Activated T-cell treated with anti-CD3 and anti-CD28 coated beads for 48 hours (primary cell): ENCODE measurements around the gene KYNU.
"Not testable (repeated sequence)": the region's sequence is repeated elsewhere in the genome, so short reads cannot be mapped to it uniquely, and the experiment has no call there.

Experiments
- DNase-seq: peaks from one replicate; pipeline ENCODE4 v3.0.0-alpha.2; 2020; ENCODE audit warnings: low read depth

KYNU gene

DNA sequence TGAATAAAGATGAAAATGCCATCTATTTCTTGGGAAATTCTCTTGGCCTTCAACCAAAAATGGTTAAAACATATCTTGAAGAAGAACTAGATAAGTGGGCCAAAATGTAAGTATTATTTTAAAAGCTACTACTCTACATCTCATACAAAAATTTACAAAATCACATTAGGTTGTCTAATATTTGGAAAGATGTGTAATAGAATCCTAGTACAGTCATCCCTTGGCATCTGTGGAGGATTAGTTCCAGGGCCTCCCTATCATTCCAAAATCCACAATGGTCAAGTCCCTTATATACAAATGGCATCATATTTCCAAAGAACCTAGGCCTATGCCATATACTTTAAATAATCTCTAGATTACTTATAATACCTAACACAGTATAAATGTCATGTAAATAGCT, 41.2 kb downstream of the KYNU start:
- DNase-seq = no peak

DNA sequence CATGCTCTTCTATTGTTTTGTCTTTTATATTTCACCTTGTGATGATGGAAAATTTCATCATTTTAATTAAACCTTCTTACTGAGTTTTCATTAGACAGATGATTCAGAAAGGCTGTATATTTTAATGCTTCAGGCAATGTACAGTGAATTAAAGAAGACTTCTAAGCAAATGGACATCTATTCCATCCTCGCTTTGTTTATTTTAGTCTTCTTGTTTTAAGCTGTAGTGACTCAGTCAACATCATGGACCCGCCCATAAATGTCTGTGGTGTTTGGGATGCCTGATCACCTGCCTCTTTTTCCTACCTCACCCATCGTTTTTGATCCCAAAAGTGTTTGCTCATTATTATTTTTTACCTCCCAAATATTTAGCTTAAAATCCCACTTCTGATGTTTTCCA, 43.1 kb downstream of the KYNU start:
- DNase-seq = no peak

- DNase-seq = no peak
Measured at GRCh38 chr2:142926445-142926844, 49.0 kb downstream of the KYNU start.

- no peak for DNase-seq
Measured at GRCh38 chr2:142930835-142931398, 53.5 kb downstream of the KYNU start.

- DNase-seq = no peak
Measured at GRCh38 chr2:142933916-142934315, 56.5 kb downstream of the KYNU start.

- DNase-seq = no peak
Measured at GRCh38 chr2:142935563-142936089, 58.2 kb downstream of the KYNU start.

DNA sequence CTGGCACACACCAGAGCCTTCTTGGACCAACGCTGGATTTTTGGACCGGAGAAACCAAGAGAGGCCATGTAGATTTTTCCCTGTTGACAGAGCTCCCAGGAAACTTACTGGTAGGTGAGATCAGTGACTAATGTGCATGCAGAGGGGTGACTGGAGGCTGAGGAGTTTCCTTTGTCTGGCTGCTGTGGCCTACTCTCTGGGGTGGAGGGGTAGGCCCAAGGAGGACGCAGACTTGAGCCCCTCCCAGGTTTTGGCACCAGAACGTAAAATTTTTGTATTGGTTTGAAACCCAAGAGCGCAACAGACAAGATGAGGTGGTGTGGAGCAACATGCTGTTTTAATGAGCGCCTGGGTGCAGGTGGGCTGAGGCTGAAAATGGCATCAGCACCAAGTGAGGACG, 59.2 kb downstream of the KYNU start:
- no peak for DNase-seq

DNA sequence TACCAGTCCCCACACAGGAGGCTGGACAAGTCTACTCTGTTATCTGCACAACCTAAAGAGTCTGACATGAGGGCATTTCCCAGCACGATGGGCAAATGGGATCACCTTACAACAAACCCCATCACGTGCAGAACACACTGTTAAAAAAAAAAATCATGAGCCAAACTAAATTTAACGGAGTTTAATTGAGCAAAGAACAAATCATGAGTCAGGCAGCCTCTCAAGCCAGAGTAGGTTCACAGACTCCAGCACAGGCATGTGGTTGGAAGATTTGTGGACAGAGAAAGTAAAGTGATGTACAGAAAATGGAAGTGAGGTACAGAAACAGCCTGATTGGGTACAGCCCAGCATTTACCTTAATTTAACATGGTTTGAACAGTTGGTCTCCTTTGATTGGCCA, 59.9 kb downstream of the KYNU start:
- DNase-seq = no peak

DNA sequence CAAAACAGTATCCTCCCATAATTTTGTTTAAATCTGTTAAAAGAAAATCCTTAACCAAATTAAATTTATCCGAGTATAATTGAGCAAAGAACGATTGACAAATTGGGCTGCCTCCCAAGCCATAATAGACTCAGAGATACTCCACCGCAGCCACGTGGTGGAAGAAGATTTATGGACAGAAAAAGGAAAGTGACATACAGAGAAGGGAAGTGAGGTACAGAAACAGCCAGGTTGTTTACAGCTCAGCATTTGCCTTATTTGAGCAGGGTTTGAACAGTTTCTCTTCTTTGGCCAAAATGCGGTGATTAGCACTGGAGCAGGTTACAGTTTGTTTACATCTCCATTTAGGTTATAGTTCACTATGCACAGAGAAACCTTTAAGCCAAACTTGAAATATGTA, 60.8 kb downstream of the KYNU start:
- DNase-seq = no peak

DNA sequence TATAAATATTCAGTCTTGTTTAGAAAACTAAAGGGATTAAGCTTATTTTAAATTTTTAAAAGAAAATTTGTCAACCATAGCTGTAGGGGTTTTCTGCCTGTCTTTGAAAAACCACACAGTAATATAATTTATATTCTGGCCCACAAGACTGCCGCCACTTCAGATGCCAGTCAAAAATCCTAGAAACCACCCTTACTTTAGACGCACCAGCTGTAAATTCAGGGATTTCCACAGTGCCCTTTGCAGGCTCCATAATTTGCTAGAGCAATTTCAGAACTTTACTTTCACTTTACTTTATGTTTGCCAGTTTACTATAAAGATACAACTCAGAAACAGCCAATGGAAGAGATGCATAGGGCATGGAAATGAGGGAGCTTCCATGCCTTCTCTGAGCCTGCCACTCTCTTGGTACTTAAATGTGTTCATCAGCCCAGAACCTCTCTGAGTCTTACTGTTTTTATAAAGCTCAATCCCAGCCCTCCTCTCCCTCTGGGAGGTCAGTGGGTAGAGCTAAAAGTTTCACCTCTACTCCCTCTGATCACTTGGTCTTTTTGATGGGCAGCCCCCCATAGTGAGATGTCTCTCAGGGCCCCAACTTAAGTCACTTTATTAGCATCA, 63.3 kb downstream of the KYNU start:
- DNase-seq = no peak

- no peak for DNase-seq
Measured at GRCh38 chr2:142942690-142943089, 65.2 kb downstream of the KYNU start.

DNA sequence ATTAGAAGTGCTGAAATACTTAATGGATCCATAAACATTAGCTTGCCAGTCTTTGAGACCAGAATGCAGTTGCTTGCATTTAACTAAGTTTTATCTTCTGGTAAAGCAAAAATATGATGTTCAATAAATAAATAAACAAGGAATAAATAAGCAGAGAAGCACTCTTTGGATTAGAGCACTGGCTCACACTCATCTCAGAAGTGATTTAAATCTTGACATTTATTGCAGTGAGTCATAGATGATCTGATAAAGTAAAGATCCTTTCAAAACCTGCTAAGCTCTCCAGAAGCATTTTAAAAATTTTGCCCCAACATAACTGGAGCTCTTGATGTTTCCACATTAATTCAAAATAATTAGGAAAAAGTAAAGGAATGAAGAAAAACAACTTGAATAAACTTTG, 66.8 kb downstream of the KYNU start:
- no peak for DNase-seq

DNA sequence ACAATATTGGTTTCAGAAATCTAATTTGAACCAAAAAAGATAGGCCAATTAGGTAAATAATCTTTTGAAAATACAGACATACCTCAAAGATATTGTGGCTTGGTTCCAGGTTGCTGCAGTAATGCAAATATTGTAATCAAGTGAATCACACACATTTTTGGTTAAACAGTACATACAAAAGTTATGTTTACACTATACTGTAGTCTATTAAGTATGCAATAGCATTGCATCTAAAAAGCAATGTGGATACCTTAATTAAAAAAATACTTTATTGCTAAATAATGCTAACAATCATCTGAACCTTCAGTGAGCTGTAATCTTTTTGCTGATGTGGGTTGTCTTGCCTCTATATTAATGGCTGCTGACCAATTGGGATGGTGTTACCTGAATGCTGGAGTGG, 67.3 kb downstream of the KYNU start:
- no peak for DNase-seq

DNA sequence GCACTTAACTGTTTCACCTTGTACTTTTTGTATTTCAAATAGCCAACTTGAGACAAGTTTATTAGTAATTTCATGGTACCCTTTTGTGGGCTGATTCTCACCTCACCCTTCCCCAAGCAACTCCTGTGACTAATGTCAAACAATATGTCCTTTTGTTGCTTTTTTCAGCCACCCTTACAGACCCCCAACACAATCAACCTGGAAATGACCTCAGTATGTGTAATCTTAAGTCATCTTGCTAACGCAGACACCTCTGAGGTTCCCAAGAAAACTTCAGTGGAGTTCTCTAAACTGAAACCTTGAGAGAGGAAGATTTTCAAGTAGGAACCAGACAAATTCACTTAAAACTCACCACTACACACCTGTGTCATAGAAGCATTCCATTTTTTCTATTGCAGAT, 69.5 kb downstream of the KYNU start:
- DNase-seq = no peak

GRCh38 chr2:142948723-142949122, 71.3 kb downstream of the KYNU start:
- not testable (repeated sequence) for DNase-seq

GRCh38 chr2:142950323-142950722, 72.9 kb downstream of the KYNU start:
- not testable (repeated sequence) for DNase-seq

DNA sequence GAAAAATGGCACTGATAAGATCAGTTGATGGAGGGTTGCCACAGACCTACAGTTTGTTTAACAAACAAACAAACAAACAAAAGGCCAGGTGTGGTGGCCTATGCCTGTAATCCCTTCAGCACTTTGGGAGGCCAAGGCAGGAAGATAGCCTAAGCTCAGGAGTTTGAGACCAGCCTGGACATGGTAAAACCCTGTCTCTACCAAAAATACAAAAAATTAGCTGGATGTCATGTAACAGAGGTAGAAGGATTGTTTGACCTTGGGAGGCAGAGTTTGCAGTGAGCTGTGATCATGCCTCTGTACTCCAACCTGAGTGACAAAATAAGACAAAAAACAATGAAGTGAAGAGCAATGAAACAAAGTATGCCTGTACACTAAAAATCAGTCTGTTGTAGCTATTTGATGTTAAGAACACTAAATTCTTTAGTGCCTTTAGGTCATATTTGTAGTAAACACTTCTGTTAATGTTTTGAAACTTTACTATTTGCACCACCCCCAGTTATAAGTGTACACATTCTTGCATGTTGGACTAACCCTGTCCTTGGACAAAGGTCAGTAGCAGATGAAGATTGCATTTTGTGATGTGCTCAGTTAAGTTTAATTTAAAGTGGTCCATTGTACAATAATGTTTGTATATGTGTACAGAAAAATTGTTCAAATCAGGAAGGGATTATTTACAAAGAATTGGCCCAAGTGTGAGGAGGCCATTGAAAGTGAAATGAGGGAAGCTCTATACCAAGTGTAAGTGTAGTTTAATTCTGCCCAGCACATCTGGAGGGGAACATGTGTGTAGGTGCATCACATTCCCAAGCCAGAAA, 73.9 kb downstream of the KYNU start:
- DNase-seq = no peak

DNA sequence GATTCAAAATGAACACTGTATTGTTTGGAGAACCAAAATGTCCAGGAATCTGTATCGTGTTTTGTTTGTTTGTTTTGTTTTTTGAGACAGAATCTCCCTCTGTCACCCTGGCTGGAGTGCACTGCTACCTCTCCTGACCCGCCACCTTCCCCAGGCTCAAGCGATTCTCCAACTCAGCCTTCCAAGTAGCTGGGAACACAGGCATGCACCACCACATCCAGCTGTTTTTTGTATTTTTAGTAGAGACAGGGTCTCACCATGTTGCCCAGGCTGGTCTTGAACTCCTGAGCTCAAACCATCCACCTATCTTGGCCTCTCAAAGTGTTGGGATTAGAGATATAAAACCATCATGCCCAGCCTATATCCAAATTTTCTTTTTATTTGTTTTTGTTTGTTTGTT, 74.6 kb downstream of the KYNU start:
- DNase-seq = no peak

GRCh38 chr2:142952793-142953494, 75.5 kb downstream of the KYNU start:
- DNase-seq = no peak

GRCh38 chr2:142954493-142954892, 77.0 kb downstream of the KYNU start:
- no peak for DNase-seq

- no peak for DNase-seq
Measured at GRCh38 chr2:142957144-142957543, 79.7 kb downstream of the KYNU start.

DNA sequence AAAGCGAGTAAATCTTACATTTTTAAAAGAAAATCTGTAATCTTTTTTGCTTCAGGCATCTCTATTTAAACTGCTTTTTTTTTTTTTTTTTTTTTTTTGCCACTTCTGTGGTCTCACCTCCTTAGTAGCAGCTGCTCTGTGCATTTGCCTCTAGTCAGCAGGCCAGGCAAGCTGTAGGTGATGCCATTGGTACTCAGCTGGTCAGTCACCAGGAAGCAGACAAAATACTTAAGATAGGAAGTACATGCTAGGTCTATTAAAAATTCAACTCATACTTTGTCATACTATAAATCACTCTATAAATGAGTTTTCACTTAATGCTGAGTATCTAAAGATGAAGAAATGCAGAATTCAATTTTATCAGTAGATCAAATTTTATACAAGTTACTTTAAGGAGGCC, 83.7 kb downstream of the KYNU start:
- no peak for DNase-seq

- DNase-seq = no peak
Measured at GRCh38 chr2:142965443-142965842, 88.0 kb downstream of the KYNU start.
